Measurements from ENCODE around the gene AUP1.

AUP1 gene

DNA sequence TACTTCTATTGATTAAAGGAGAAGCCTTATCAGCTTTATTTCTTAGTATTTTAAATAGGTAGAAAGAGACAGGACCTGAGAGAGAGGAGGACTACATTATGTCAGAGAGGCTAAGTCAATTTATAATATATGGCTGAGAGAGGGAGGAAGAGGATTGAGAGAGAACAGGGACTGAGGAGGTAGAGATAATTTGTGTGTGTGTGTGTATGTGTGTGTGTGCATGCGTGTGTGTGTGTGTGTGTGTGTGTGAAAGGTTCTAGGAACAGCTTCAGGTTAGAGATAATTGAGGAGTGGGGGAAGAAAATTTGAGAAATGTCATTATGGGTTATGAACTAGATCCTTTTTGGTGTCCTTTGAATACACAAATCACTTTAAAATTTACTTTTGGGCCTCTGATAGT lies 40.2 kb upstream of the AUP1 start:
- Histone ChIP-seq H3K27me3 (ENCODE audit: low read length) (no peaks in the 10 kb centered on the region), H4K20me1 (ENCODE audit: low read depth, low read length) (no peaks in the 10 kb centered on the region), H2AFZ (ENCODE audit: low read depth, low read length, severe bottlenecking) (no peak overlapping the region), H3K4me3 (ENCODE audit: insufficient read depth, low read length, poor library complexity, severe bottlenecking) (no peak overlapping the region), H3K4me2 (ENCODE audit: low read depth, low read length, poor library complexity, severe bottlenecking) (no peak overlapping the region), H3K9ac (ENCODE audit: low read length) (no peak overlapping the region), H3K9me2 (replicated peaks; ENCODE audit: insufficient read depth, low read length) (no peaks in the 10 kb centered on the region), H3K79me2 (ENCODE audit: insufficient read depth, low read length) (no peaks in the 10 kb centered on the region), H3K9me3 (ENCODE audit: insufficient read depth, low read length) (no peaks in the 10 kb centered on the region), H3K36me3 (ENCODE audit: low read length) (no peaks in the 10 kb centered on the region), H3F3A (ENCODE audit: insufficient read depth) (0 out of 2 replicates have a peak, but pooled peaks cover 5% of the 10 kb centered on the region), H3K27ac (ENCODE audit: low read depth, low read length) (no peak overlapping the region)
- no peak for TF ChIP-seq EZH2phosphoT487 (conservative IDR thresholded peaks at IDR 0.05; ENCODE audit: low read length)
- TF ChIP-seq, protein P1, sequence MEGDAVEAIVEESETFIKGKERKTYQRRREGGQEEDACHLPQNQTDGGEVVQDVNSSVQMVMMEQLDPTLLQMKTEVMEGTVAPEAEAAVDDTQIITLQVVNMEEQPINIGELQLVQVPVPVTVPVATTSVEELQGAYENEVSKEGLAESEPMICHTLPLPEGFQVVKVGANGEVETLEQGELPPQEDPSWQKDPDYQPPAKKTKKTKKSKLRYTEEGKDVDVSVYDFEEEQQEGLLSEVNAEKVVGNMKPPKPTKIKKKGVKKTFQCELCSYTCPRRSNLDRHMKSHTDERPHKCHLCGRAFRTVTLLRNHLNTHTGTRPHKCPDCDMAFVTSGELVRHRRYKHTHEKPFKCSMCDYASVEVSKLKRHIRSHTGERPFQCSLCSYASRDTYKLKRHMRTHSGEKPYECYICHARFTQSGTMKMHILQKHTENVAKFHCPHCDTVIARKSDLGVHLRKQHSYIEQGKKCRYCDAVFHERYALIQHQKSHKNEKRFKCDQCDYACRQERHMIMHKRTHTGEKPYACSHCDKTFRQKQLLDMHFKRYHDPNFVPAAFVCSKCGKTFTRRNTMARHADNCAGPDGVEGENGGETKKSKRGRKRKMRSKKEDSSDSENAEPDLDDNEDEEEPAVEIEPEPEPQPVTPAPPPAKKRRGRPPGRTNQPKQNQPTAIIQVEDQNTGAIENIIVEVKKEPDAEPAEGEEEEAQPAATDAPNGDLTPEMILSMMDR (IDR thresholded peaks at IDR 0.05; ENCODE audit: insufficient read depth, low read length, poor library complexity, severe bottlenecking): no peak

DNA sequence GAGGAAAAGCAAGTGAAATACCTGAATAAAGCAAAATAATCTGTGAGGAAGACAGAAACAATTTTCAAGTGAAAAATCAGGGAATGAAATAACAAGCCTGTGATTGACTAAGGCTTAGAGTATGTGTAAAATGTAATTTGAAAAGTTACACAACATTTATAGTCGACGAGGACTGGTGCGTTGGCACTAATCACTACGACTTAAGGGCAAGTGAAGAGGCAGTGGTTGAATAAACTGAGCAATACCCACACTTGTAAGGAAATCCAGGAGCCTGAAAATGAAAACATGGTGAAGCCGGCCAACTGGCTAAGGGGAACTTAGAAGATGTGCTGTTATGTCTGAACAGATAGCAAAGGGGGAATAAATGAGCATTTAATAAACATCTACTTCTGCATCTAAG lies 38.4 kb upstream of the AUP1 start:
- no peak overlapping the region for H3K27ac ChIP-seq (ENCODE audit: low read depth, low read length)
- no peak overlapping the region for H2AFZ ChIP-seq (ENCODE audit: low read depth, low read length, severe bottlenecking)
- no peaks in the 10 kb centered on the region for H3K9me3 ChIP-seq (ENCODE audit: insufficient read depth, low read length)

DNA sequence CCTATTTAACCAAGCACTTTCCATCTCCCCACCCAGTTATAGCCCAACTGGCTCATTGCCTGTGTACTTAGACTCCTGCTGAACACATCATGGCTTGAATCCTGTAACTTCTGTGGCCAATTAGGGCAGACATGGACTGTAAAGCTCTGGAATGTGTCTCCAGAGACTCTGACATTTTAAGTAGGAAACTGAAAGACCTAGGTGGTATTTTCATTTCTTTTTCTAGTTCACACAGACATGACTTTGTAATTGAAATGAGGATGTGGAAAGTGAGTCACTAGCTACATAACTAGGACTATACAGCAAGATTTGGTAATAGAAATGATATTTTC lies 37.2 kb upstream of the AUP1 start:
- H3K36me3 ChIP-seq (ENCODE audit: low read length): no peaks in the 10 kb centered on the region

More for the DNA sequence above, 38.4 kb upstream of the AUP1 start:
- no peak overlapping the region for H3K9ac ChIP-seq (ENCODE audit: low read length)
- TF ChIP-seq EZH2phosphoT487 (conservative IDR thresholded peaks at IDR 0.05; ENCODE audit: low read length): no peak
- TF ChIP-seq, protein P1 (IDR thresholded peaks at IDR 0.05; ENCODE audit: insufficient read depth, low read length, poor library complexity, severe bottlenecking): no peak
- no peak overlapping the region for H3K4me3 ChIP-seq (ENCODE audit: insufficient read depth, low read length, poor library complexity, severe bottlenecking)
- H3K36me3 ChIP-seq (ENCODE audit: low read length): no peaks in the 10 kb centered on the region
- no peak overlapping the region for H3K4me2 ChIP-seq (ENCODE audit: low read depth, low read length, poor library complexity, severe bottlenecking)
- no peaks in the 10 kb centered on the region for H3K9me2 ChIP-seq (replicated peaks; ENCODE audit: insufficient read depth, low read length)
- H3F3A ChIP-seq (ENCODE audit: insufficient read depth): no peaks in the 10 kb centered on the region
- no peaks in the 10 kb centered on the region for H3K79me2 ChIP-seq (ENCODE audit: insufficient read depth, low read length)
- no peaks in the 10 kb centered on the region for H4K20me1 ChIP-seq (ENCODE audit: low read depth, low read length)
- H3K27me3 ChIP-seq (ENCODE audit: low read length): no peaks in the 10 kb centered on the region

More for the DNA sequence above, 37.2 kb upstream of the AUP1 start:
- no peak overlapping the region for H2AFZ ChIP-seq (ENCODE audit: low read depth, low read length, severe bottlenecking)
- no peak for TF ChIP-seq EZH2phosphoT487 (conservative IDR thresholded peaks at IDR 0.05; ENCODE audit: low read length)
- TF ChIP-seq, protein P1 (IDR thresholded peaks at IDR 0.05; ENCODE audit: insufficient read depth, low read length, poor library complexity, severe bottlenecking): no peak
- no peaks in the 10 kb centered on the region for H3K9me3 ChIP-seq (ENCODE audit: insufficient read depth, low read length)
- H3F3A ChIP-seq (ENCODE audit: insufficient read depth): no peaks in the 10 kb centered on the region
- H3K27me3 ChIP-seq (ENCODE audit: low read length): no peaks in the 10 kb centered on the region
- no peak overlapping the region for H3K4me2 ChIP-seq (ENCODE audit: low read depth, low read length, poor library complexity, severe bottlenecking)
- no peaks in the 10 kb centered on the region for H4K20me1 ChIP-seq (ENCODE audit: low read depth, low read length)
- no peak overlapping the region for H3K9ac ChIP-seq (ENCODE audit: low read length)
- H3K4me3 ChIP-seq (ENCODE audit: insufficient read depth, low read length, poor library complexity, severe bottlenecking): no peak overlapping the region
- H3K9me2 ChIP-seq (replicated peaks; ENCODE audit: insufficient read depth, low read length): no peaks in the 10 kb centered on the region
- no peak overlapping the region for H3K27ac ChIP-seq (ENCODE audit: low read depth, low read length)
- no peaks in the 10 kb centered on the region for H3K79me2 ChIP-seq (ENCODE audit: insufficient read depth, low read length)
